Left kidney (tissue), 1 donor: ENCODE results near the gene FAM120A. TPM values are rescaled to one million over a fixed set of nuclear protein-coding genes. Genes with fewer than 3 reads are reported as not detected.

Source experiments
- polyA plus RNA-seq: library from polyadenylated mRNA; unstranded; fragments of 120-200 nt; gene quantifications from one replicate; pipeline ENCODE4 v1.2.1, GENCODE V29; 2013; ENCODE audit not compliant: insufficient read length

FAM120A gene
- polyA plus RNA-seq, 1 donor = 79.9 TPM

Other genes starting within 250 kb of the FAM120A start
- 66.8 TPM for gene FAM120AOS, start 1.9 kb downstream of the FAM120A start, polyA plus RNA-seq
- gene PHF2, start 124.9 kb downstream of the FAM120A start, polyA plus RNA-seq = 37.8 TPM